HK-2 (cell line): ENCODE measurements around the gene OR2T5.
"Not testable (repeated sequence)": the region's sequence is repeated elsewhere in the genome, so short reads cannot be mapped to it uniquely, and the experiment has no call there.

Source experiments
- DNase-seq: peaks from one replicate; pipeline ENCODE4 v3.0.0-alpha.2; 2018; ENCODE audit not compliant: unreplicated experiment

Gene OR2T5

GRCh38 chr1:248488289-248488688 is at the start of gene OR2T5:
Gene OR2T5, plus strand, starts transcription at chr1:248488589. Its CDS starts 0 bp downstream, at chr1:248488589.
- DNase-seq = not testable (repeated sequence)

- not testable (repeated sequence) for DNase-seq
Measured at GRCh38 chr1:248438668-248439067, 49.7 kb upstream of the OR2T5 start.

- DNase-seq = not testable (repeated sequence)
Measured at GRCh38 chr1:248439283-248439682, 49.1 kb upstream of the OR2T5 start.

GRCh38 chr1:248442500-248443277 is 45.7 kb upstream of the OR2T5 start:
- not testable (repeated sequence) for DNase-seq

- DNase-seq = not testable (repeated sequence)
Measured at GRCh38 chr1:248444603-248445002, 43.8 kb upstream of the OR2T5 start.

GRCh38 chr1:248445399-248445798 is 43.0 kb upstream of the OR2T5 start, which contains the start of gene OR2T2:
Gene OR2T2, plus strand, starts transcription at chr1:248445637. Its CDS starts 7,161 bp downstream, at chr1:248452798.
- not testable (repeated sequence) for DNase-seq

- not testable (repeated sequence) for DNase-seq
Measured at GRCh38 chr1:248448409-248449074, 39.8 kb upstream of the OR2T5 start.

- DNase-seq = not testable (repeated sequence)
Measured at GRCh38 chr1:248449821-248450465, 38.4 kb upstream of the OR2T5 start.

- not testable (repeated sequence) for DNase-seq
Measured at GRCh38 chr1:248450466-248451145, 37.8 kb upstream of the OR2T5 start.

GRCh38 chr1:248453619-248454018 is 34.8 kb upstream of the OR2T5 start:
- DNase-seq = not testable (repeated sequence)

- not testable (repeated sequence) for DNase-seq
Measured at GRCh38 chr1:248455045-248455444, 33.3 kb upstream of the OR2T5 start.

GRCh38 chr1:248456635-248457034 is 31.8 kb upstream of the OR2T5 start:
- not testable (repeated sequence) for DNase-seq

- DNase-seq = not testable (repeated sequence)
Measured at GRCh38 chr1:248459117-248459516, 29.3 kb upstream of the OR2T5 start.

- no peak for DNase-seq
Measured at GRCh38 chr1:248471154-248471553, 17.2 kb upstream of the OR2T5 start.

GRCh38 chr1:248472111-248472510 is 16.3 kb upstream of the OR2T5 start:
- DNase-seq = not testable (repeated sequence)

- not testable (repeated sequence) for DNase-seq
Measured at GRCh38 chr1:248473051-248473450, 15.3 kb upstream of the OR2T5 start, which contains the start of gene OR2T3. Gene OR2T3, plus strand, starts transcription at chr1:248473351. Its CDS starts 0 bp downstream, at chr1:248473351.

- DNase-seq = not testable (repeated sequence)
Measured at GRCh38 chr1:248475660-248476059, 12.7 kb upstream of the OR2T5 start.

GRCh38 chr1:248481686-248482579 is 6.5 kb upstream of the OR2T5 start:
- not testable (repeated sequence) for DNase-seq

- not testable (repeated sequence) for DNase-seq
Measured at GRCh38 chr1:248496661-248497060, 8.3 kb downstream of the OR2T5 start.

- not testable (repeated sequence) for DNase-seq
Measured at GRCh38 chr1:248500305-248501035, 12.1 kb downstream of the OR2T5 start.
